Measurements from ENCODE around the gene IL34.

- no peak for TF ChIP-seq CTCF (IDR thresholded peaks at IDR 0.05; ENCODE audit: low read depth, low read length)
- no peak for TF ChIP-seq EZH2phosphoT487 (IDR thresholded peaks at IDR 0.05; ENCODE audit: low read depth)
Observed at GRCh38 chr16:70670175-70670574, 23.8 kb downstream of the IL34 start.
